Stimulated activated CD8-positive, alpha-beta memory T cell treated with anti-CD3 and anti-CD28 coated beads, Interleukin-12 subunit alpha, Interleukin-12 subunit beta, amount 100 ng/mL, for 24 hours (primary cell): ENCODE data around the gene BMP5.

Experiments used
- DNase-seq: peaks from one replicate; pipeline ENCODE4 v3.0.0-alpha.2; 2020; ENCODE audit errors: extremely low read depth

The BMP5 gene

DNA sequence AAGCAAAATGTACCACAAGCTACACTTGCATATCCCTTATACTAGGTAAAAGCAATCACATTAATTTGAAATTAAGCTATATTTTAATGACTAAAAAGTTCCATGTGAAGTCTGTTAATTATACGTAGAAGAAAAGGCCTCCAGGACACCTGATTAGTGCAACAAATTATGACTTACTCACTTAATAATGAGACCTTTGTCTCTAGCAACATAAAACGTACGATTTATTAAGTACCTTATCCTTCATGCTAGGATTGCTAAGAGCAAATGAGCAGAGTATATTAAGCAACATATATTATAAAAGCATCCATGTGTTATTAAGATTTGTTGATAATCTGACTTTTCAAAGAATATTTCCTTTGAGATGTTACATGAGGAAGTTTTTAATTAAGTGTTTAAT, 2.5 kb downstream of the BMP5 start:
- DNase-seq: no peak

DNA sequence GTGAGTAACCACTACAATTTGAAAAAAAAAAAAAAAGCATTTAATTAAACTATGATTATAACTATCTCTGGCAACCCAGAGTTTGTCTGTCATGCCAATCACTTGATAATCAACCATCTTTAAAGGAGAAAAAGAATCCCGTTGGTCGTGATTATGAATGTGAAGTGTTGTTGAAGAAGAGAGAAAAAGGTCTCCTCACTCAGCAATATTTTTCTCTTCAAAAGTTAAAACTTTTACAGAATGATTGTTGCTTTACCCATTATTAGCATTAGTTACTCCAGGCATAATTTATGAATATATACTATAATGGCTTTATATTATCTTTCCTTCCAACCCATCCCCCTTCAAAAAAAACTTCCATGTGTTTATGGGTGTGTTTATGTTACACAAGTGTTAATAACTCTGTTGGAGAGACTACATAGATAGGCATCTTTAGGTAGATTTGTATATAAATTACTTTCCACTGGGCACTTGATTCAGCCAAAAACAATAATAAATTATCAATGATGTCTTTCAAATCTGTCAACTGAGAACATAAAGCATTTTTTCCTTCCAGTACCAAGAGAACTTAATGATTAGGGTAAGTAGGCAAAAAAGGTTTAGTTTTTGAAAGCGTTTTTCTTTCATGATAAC, 5.1 kb downstream of the BMP5 start:
- no peak for DNase-seq

DNA sequence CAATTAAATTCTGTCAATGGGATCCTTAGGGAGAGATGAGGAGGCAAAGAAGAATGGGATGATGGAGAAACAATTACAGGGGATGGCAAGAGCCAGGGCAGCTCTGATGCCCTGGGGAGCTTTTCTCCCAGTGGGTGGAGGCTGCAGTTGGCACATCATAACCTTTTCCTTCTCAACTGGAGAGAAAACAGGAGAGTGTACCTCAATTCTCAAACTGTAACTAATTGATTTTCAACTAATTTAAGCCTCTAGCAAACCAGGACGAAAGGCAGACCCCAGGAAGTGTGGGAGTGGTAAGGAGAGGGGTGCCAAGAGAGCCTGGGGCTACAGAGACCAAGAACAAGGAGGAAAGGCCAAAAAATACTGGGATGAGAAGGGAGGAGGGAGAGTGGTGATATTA, 5.7 kb downstream of the BMP5 start:
- no peak for DNase-seq

DNA sequence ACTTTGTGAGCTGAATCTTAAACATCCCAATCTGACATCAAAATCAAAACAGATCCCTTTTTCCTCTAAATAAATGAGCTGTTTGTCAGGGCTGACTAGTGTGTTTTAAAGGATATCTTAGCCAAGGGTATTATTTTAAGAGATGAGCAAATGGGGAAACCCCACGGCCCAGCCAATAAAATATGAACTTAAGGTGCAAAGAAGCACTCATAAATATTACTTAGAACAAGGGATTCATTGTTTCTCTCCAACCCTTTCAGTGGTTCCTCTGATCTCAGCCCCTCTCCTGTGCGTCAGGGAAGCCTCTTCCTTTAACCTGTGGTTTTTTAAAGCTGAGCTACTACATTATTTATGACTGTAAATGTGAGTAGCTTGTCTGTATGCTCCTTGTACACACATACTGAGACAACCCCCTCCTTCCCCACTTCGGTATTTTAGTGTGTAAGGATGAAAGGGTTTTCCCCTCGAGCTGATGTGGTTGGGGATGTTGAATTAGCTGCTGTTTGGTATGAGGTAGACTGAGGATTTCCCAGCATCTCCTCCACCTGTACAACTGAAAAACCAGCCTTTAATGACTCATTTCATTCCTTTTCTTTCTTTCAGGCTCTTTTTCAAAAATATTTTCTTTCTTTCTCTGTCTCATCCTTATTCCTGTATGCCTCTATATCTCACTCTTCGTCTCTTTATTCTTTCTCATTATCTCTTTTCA, 6.5 kb downstream of the BMP5 start:
- no peak for DNase-seq

DNA sequence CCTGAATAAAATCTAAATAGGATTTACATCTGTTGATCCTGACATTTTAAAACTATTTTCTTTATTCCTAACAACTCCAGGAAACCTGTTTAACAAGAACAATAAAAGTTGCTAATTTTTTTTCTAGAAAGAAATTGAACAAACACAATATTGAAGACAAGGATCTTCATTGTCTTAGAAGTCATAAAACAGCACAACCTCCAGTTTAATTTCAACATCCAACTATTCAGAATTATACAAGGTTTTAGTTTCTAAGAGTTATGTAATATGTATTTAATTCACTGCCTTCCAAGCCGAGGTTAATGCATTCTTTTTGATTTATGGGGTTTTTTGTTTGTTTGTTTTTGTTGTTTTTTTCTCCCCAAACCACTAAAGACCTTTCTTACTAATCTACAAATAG, 7.2 kb downstream of the BMP5 start:
- no peak for DNase-seq

DNA sequence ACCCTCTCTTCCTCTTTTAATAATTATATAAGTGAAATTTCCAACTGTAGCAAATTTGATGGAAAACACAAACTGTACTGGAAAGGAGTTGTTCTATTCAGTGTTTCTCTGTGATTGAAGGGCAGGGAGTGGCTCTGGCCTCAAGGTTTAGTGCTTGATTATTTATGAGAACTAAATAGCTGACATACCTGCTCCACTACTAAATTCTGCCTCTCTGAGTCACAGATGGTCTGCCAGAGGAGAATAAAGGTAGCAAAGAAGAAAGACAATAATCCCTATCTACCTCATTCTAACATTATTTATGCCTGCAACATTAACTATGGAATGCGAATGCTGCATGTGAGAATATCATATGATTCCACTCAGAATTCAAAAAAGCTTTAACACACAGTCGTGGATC, 9.3 kb downstream of the BMP5 start:
- no peak for DNase-seq

DNA sequence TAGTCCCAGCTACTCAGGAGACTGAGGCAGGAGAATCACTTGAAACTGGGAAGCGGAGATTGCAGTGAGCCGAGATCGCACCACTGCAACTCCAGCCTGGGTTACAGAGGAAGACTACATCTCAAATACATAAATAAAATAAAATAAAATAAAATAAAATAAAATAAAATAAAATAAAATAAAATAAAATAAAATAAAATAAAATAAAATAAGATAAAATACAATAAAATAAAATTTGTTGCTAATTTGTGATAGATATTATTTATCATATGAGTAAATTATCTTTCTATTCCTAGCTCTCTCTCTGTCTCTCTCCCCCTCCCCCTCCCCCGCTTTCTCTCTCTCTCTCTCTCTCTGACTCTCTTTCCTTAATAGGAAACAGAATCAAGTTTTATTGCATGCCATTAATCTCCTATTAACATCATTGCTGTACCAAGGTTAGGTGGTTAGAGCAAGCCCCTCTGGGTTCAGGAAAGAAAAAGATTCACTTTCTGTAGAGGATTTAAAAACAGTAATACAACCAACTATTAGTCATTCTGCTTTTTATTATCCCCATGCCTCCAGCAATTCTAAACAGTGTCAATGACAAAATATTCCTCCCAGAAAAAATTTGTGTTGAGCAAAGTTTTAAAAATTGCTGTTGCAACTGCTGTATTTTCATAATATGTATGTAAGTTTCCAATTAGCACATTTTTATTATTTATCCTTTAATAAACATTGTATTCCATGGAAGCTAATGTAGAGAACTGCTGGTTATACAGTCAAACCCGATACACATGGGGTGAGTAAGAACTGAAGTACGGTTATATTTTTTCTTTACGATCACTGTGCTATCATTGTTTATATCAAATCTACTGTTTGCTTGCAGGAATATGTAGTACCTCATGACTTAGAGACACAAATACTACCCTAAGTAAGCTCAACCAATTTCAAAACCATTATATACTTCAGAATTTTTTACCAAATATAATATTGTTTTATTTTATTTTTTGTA, 22.1 kb downstream of the BMP5 start:
- no peak for DNase-seq

DNA sequence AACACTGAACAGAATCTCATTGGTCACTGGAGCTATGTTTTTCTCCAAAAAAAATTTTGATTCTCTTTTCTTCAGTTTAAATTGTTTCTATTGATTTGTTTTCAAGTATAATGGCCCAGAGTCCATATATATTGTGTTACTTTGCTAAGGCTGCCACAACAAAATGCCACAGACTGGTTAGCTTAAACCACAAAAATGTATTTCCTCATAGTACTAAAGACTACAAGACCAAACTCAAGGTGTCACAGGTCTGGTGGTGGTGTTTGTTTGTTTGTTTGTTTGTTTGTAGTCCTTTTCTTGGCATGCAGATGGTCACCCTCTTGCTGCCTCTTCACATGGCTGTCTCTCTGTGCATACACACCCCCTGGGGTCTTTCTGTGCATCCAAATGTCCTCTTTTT, 34.0 kb downstream of the BMP5 start:
- no peak for DNase-seq

DNA sequence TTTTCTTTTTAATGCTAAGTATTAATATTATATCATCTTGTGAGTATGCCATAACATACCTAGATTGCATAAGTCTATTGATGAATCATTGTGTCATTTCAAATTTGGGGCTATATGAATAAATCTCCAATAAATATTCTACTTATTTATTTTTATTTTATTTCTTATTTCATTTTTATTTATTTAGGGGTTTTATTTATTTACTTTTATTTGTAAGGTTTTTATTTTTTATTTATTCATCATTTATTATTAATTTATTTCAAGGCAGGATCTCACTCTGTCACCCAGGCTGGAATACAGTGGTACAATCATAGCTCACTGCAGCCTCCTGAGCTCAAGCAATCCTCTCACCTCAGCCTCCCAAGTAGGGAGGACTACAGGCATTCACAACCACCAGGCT, 36.3 kb downstream of the BMP5 start:
- DNase-seq: no peak

DNA sequence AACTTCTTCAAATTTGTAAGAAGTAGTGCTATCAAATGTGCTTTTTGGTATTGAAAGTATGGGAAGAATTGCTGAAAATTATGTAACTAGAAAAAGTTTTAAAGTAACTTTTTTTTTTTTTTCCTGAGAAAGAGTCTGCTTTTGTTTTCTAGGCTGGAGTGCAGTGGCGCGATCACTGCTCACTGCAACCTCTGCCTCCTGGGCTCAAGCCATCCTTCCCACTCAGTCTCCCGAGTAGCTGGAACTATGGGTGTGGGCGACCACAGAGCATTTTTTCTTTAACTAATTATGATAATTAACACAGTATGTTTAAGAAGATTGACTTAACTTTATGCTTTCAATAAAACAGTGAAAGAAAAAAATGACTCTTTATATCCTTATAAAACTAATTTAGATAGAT, 38.4 kb downstream of the BMP5 start:
- DNase-seq: no peak

DNA sequence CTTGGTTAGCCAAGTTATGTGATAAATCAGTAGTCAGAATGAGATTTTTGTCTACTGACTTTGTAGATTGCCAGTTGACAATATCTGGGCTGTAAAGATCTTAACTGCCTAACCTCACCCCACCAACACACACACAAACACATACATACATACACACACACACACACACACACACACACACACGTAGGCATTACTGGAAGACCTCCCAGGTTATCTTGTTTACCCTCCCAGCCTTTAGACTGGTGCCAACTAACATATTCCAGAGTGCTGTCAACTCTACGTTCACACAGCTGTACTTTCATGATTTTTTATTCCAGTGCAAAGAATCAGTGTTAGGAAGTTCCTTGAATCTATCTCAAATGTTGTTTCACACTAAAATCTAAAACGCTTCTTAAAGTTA, 38.9 kb downstream of the BMP5 start:
- no peak for DNase-seq

DNA sequence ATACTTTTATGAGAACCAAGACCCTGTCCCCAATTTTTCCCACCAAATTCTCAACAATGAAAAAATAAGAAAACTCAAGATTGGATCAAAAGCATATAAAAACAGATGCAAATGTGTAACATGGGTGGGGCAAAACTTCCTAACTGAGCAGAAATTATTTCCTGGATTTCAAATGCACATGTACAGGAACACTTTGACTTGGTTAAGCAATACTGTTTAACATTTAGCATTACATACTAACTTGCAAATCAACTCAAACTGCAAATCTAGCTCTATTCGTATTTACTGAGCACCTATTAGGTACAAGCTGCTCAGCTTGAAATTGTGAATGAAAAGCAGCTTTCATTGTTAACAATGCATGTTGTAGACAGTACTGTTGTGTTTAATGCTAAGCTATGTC, 40.2 kb downstream of the BMP5 start:
- DNase-seq: no peak

DNA sequence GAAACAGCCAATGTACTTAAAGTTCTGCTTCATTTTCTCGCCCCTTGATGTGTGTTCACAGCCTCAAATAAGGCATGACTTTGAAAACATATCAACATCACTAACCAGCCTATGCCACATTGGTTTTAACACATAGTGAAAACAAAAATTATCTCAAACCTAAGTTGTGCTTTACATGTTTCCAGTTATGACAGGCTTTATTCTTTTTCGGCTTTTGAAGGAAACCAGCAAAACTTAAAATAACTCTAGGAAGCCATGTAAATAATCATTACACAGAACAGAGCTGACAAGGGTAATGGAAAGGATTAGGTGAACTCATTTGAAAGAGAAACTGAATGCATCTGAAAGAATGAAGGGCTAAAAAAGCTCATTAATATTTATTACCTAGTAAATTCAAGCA, 42.1 kb downstream of the BMP5 start:
- no peak for DNase-seq

DNA sequence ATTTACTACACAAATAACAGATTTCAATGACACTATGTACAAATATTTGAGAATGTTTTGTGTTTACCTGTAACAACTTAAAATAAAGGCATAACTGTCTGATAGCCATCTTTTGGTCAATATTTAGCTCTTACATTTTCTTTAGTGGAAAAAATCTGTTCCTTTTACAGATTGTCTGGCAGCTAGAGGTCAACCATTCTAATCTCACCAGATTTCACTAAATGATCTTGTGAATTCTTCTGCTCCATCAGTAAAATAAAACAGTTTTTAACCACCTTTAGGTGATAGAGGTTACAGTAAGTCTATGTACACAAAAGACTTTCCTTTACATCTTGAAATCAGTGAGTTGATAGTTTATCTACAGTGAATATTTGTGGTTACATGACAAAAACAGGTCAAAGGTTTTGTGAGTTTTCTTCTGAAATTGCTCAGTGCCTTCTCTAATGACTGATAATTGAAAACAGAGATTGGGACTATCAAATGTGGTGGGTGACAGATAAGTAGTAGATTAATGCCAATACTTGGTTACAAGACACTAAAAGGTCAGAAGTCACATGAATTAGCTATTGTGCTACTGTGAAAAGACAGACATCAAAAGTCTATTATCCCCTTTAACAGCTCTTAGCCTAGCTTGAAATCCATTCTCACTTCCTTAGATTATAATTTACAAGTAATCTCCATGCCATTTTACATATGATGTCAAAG, 47.4 kb downstream of the BMP5 start:
- no peak for DNase-seq

DNA sequence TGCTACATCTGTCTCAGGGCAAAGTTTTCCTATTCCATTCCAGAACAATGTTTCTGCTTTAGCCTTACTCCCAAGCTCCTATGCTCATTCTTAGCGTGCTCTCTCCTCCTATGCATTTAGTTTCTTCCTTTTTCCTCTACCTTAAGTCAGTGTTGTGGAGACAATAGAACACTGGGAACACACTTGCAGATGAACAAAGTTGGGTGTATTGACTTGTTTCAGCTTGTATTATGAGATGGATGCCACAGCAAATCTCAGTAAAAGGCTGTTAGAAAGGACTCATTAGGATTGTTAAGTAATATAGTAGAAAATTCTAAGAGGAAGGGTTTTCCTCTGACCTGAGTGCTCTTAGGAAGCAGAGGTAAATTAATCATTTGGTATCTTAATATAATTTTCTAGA, 48.4 kb downstream of the BMP5 start:
- DNase-seq: no peak

DNA sequence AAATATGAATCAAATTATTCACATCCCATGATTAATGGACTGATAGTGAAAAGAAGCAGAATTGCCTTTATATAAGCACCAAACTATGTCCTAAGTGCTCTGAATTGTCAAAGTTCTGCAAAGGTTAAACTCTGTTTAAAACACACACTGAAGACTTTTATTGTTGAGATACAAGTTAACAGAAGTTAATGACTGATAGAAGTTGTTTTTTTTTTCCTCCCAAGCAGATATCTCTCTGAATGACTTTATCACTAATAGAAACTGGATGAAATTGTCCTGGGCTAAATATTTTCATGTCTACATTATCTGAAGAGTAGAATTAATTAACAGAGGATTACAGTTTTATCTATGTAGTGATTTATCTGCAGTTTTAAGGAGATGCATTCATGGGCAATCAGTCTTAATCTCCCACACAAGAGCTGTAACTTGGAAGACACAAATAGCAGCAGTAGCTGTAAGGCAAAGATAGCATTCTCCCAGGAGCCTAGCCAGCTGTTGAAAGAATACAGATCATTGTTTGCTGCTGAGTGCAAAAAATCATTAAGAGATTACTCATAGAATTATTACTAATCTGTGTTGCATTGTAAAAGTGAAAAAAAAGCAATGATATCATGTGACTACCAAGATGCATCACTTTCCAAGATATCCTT, 49.9 kb downstream of the BMP5 start:
- DNase-seq: no peak

DNA sequence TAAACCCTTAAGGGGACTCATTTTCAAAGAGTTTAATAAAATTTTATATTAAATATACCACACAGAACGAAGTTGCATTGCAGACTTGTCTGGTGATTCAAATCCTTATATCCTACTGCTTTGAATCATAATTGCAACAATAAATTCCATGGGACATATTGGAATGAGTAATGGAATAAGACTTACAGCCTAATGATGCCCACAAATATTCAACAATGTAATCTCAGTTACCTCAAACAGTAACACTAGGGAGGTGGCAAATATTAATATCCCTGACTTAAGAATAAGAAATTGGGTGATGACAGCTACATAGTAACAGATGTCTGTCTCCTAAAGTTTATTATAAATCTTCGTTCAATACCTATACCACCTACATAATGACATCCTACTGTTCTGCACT, 52.6 kb downstream of the BMP5 start:
- no peak for DNase-seq

DNA sequence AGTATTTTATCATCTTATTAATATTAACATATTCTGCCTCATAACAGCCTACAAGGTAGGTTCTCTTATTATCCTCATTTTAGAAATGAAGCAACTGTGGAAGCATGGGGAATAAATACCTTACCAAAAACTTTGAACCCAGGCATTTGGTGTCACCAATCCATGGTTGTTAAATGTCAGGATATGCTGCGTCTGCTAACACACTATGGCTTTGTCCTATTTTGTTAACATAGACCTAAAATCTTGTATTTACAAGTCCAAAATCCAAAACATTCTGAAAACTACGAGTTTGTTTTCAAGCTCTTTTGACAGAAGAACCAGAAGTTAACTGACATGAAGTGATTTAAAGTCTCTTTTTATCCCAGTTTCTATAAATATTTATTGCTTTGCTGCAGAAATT, 53.4 kb downstream of the BMP5 start:
- no peak for DNase-seq

DNA sequence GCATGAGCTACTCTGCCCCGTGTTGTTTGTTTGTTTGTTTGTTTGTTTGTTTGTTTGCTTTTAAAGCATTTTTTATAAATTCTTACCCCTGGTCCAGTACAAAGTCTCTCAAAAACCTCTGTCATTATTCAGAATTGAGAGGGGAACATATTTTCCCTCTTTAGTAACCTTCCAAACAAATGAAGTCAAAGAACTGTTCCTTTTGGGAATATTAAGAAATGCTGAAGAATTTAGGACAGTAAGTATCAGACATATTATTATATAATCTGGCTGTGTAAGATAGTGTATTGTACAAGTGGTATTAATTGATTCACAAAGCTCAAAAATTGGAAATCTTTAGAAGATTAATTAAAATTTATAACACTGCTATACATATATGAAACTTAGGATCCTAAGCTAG, 54.7 kb downstream of the BMP5 start:
- no peak for DNase-seq

DNA sequence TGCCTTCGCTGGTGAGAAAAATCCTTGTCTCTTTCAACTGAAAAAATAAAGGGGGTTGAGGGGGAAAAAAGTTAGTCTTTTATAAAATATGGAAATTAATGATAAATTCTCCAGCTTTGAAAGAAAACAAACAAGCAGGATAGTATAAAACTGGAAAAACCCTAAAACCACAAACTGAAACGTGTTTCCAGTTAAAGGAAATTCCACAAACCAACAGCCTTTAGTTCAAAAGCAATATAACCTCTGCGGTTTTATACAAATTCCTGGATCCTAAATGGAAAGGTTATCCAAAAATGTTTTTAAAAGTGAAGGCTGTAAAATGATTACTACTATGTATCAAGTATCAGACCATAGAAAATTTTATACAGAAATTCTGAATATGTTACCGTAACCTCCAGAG, 55.6 kb downstream of the BMP5 start:
- DNase-seq: no peak

DNA sequence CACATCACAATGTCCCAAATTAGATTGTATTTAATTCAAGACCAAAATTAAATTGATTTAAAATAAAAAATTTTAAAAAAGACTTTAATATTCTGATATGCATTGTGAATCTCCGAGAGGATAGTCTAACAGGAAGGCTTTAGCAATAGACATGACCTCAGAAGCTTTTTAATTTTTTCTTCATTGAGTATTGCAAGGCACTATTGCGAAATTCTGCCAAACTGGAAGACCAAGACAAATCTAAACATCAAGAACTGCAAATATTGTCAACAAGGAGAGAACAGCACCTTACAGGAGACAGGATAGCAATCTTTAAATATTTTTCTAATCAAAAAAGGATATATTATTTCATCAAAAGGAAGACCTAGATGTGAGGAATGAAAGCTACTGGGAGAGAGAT, 56.9 kb downstream of the BMP5 start:
- no peak for DNase-seq

DNA sequence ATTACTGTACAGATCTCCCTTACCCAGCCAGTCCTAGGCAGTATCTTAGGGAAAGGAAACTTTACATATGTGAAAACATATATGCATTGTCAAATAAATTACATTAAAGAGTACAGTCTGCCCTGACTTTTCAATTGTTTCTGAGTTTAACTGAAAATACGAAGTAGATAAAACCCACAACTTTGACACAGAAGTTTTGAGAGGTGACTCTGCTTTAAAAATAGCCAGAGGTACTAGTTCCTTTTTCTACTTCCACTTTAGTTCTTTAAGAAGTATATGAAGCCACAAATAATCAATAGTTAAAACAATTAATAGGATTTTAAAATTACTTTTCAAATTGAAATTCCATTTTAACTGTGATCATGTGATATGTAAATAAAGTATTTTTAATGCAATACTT, 62.9 kb downstream of the BMP5 start:
- DNase-seq: no peak
